Measurements from ENCODE around the gene ZNF513.

- TF ChIP-seq CTCF (IDR thresholded peaks at IDR 0.05; ENCODE audit: low read length) (no peak), EZH2 (IDR thresholded peaks at IDR 0.05; ENCODE audit: borderline replicate concordance, low read length) (no peak)
These were observed 18.4 kb upstream of the ZNF513 start for GRCh38 chr2:27398962-27399361.

Measured in OCI-LY1 (cell line).